ENCODE results near the gene NKX1-1.

Gene NKX1-1

GRCh38 chr4:1427010-1427409, 20.8 kb upstream of the NKX1-1 start:
- TF ChIP-seq CTCF (IDR thresholded peaks at IDR 0.05; ENCODE audit: extremely low read depth, insufficient read depth, missing control alignments) = no peak
- in situ Hi-C loops (cut with MboI; ENCODE audit: low pct_unique_long_range_greater_than_20kb, low sequenced_read_pairs, unreplicated experiment) = no loop called here
- DNase-seq (ENCODE audit: low spot score) = no peak

GRCh38 chr4:1421657-1422056, 15.4 kb upstream of the NKX1-1 start:
- in situ Hi-C loops (cut with MboI; ENCODE audit: low pct_unique_long_range_greater_than_20kb, low sequenced_read_pairs, unreplicated experiment) = no loop called here
- no peak for DNase-seq (ENCODE audit: low spot score)
- no peak for TF ChIP-seq CTCF (IDR thresholded peaks at IDR 0.05; ENCODE audit: extremely low read depth, insufficient read depth, missing control alignments)

- in situ Hi-C loops (cut with MboI; ENCODE audit: low pct_unique_long_range_greater_than_20kb, low sequenced_read_pairs, unreplicated experiment) = no loop called here
- no peak for DNase-seq (ENCODE audit: low spot score)
- TF ChIP-seq CTCF (IDR thresholded peaks at IDR 0.05; ENCODE audit: extremely low read depth, insufficient read depth, missing control alignments) = no peak
Measured at GRCh38 chr4:1419708-1420107, 13.5 kb upstream of the NKX1-1 start.

- in situ Hi-C loops (cut with MboI; ENCODE audit: low pct_unique_long_range_greater_than_20kb, low sequenced_read_pairs, unreplicated experiment) = no loop called here
- DNase-seq (ENCODE audit: low spot score) = no peak
- TF ChIP-seq CTCF (IDR thresholded peaks at IDR 0.05; ENCODE audit: extremely low read depth, insufficient read depth, missing control alignments) = no peak
Measured at GRCh38 chr4:1418494-1419285, 12.4 kb upstream of the NKX1-1 start.

- no peak for DNase-seq (ENCODE audit: low spot score)
- in situ Hi-C loops (cut with MboI; ENCODE audit: low pct_unique_long_range_greater_than_20kb, low sequenced_read_pairs, unreplicated experiment) = no loop called here
- TF ChIP-seq CTCF (IDR thresholded peaks at IDR 0.05; ENCODE audit: extremely low read depth, insufficient read depth, missing control alignments) = no peak
Measured at GRCh38 chr4:1417522-1418390, 11.5 kb upstream of the NKX1-1 start.

- TF ChIP-seq CTCF (IDR thresholded peaks at IDR 0.05; ENCODE audit: extremely low read depth, insufficient read depth, missing control alignments) = no peak
- no peak for DNase-seq (ENCODE audit: low spot score)
- in situ Hi-C loops (cut with MboI; ENCODE audit: low pct_unique_long_range_greater_than_20kb, low sequenced_read_pairs, unreplicated experiment) = no loop called here
Measured at GRCh38 chr4:1416948-1417260, 10.7 kb upstream of the NKX1-1 start.

All from GM13977 (cell line).